Measurements from ENCODE around the gene ENHO.

DNA sequence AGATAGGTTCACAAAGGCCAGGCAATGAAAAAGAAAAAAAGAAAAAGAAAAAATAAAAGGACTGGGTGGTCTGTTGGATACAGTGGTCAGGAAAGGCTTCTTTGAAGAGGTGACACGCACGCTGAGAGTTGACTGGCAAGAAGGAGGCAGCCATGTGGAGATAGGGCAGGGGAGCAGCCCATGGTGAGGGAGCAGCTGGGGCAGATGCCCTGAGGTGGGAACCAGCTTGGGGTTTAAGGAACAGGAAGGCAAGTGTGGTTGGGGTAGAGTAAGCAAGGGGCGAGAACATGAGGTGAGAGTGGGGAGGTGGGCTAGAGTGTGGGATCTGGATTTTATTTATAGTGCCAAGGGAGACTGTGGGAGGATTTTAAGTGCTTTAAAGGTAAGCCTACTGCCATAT lies 6.8 kb downstream of the ENHO start:
- no peak for TF ChIP-seq POLR2A (IDR thresholded peaks at IDR 0.05)
- TF ChIP-seq, protein P1, sequence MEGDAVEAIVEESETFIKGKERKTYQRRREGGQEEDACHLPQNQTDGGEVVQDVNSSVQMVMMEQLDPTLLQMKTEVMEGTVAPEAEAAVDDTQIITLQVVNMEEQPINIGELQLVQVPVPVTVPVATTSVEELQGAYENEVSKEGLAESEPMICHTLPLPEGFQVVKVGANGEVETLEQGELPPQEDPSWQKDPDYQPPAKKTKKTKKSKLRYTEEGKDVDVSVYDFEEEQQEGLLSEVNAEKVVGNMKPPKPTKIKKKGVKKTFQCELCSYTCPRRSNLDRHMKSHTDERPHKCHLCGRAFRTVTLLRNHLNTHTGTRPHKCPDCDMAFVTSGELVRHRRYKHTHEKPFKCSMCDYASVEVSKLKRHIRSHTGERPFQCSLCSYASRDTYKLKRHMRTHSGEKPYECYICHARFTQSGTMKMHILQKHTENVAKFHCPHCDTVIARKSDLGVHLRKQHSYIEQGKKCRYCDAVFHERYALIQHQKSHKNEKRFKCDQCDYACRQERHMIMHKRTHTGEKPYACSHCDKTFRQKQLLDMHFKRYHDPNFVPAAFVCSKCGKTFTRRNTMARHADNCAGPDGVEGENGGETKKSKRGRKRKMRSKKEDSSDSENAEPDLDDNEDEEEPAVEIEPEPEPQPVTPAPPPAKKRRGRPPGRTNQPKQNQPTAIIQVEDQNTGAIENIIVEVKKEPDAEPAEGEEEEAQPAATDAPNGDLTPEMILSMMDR (IDR thresholded peaks at IDR 0.05), result no peak

Data from tibial nerve (tissue), 3 donors.